ENCODE results near the gene SERINC1.

SERINC1 gene

DNA sequence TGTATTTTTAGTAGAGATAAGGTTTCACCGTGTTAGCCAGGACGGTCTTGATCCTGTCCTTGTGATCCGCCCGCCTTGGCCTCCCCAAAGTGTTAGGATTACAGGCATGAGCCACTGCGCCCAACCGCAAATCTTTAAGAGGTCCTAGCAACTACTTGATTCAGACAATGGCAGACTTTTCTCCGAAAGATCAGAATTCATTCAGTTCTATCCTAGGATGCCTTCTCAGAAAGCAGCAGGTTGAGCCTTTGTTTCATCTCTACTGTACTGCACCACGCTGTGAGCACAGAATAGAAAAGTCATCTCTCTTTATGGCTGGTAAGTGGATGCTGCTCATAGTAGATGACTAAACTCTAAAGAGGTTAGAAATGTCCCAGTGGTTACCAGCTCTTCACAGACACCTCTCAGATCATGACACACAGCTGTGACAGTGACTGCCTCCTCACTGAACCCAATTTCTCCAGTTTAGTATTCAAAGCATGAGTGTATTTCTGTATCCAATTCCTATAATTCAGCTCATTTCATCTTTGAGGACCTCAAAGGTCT is 78.2 kb downstream of the SERINC1 start:
- no peak for DNase-seq (ENCODE audit: low read depth)

Measured in CMK (cell line).